BE2C (cell line): ENCODE data around the gene ANKS4B.

Source experiments
- DNase-seq: peaks from one replicate; pipeline ENCODE4 v3.0.0-alpha.2; 2020
- H3K27me3 ChIP-seq: fragments of 250-450 bp; sonication (Bioruptor Pico); 2 replicates; pipeline ENCODE4 v1.5.1; 2020; ENCODE audit warnings: mild to moderate bottlenecking
- H3K36me3 ChIP-seq: fragments of 250-450 bp; sonication (Bioruptor Pico); 2 replicates; pipeline ENCODE4 v1.5.1; 2020; ENCODE audit warnings: mild to moderate bottlenecking
- H3K4me1 ChIP-seq: fragments of 250-450 bp; sonication (Bioruptor Pico); 2 replicates; pipeline ENCODE4 v1.5.1; 2020
- H3K4me3 ChIP-seq: 2 replicates; pipeline ENCODE4 v1.5.1; 2011; ENCODE audit warnings: low read depth, low read length
- H3K9me3 ChIP-seq: fragments of 250-450 bp; sonication (Bioruptor Pico); 2 replicates; pipeline ENCODE4 v1.5.1; 2020
- CTCF ChIP-seq: IDR thresholded peaks from 2 replicates; pipeline ENCODE4 v1.5.1; 2012; ENCODE audit warnings: mild to moderate bottlenecking, low read depth, low read length

ANKS4B gene

GRCh38 chr16:21277045-21277926, 43.8 kb downstream of the ANKS4B start:
- Histone ChIP-seq H3K4me1 (no peaks in the 10 kb centered on the region), H3K36me3 (no peaks in the 10 kb centered on the region), H3K4me3 (no peak overlapping the region), H3K27me3 (peaks cover 32% of the 10 kb centered on the region), H3K9me3 (no peaks in the 10 kb centered on the region)
- DNase-seq = no peak
- TF ChIP-seq CTCF = no peak

- H3K27me3 ChIP-seq = peaks cover 37% of the 10 kb centered on the region
- no peaks in the 10 kb centered on the region for H3K36me3 ChIP-seq
- H3K4me1 ChIP-seq = no peaks in the 10 kb centered on the region
- no peak within 1 kb of the TSS for H3K4me3 ChIP-seq
- peak; percentile 55 for DNase-seq
- H3K9me3 ChIP-seq = no peaks in the 10 kb centered on the region
- peak; percentile 58 for TF ChIP-seq CTCF
Measured at GRCh38 chr16:21277927-21278706, 44.6 kb downstream of the ANKS4B start, which contains the start of gene CRYM. TSS of gene CRYM (minus strand) at chr16:21278290. CDS start at chr16:21278251, 39 bp downstream.

- peaks cover 50% of the 10 kb centered on the region for H3K27me3 ChIP-seq
- H3K36me3 ChIP-seq = no peaks in the 10 kb centered on the region
- H3K4me3 ChIP-seq = no peak overlapping the region
- no peaks in the 10 kb centered on the region; the same call in 1 of the 2 replicates for H3K9me3 ChIP-seq
- H3K4me1 ChIP-seq = no peaks in the 10 kb centered on the region
- TF ChIP-seq CTCF = no peak
- DNase-seq = no peak
Measured at GRCh38 chr16:21279501-21279900, 46.0 kb downstream of the ANKS4B start.

- Histone ChIP-seq H3K36me3 (no peaks in the 10 kb centered on the region), H3K9me3 (no peaks in the 10 kb centered on the region; the same call in 1 of the 2 replicates), H3K27me3 (peaks cover 56% of the 10 kb centered on the region), H3K4me1 (no peaks in the 10 kb centered on the region), H3K4me3 (no peak overlapping the region)
- no peak for TF ChIP-seq CTCF
- no peak for DNase-seq
Measured at GRCh38 chr16:21281698-21282389, 48.3 kb downstream of the ANKS4B start.

- peak; percentile 20 for DNase-seq
- Histone ChIP-seq H3K27me3 (peaks cover 41% of the 10 kb centered on the region), H3K4me3 (no peak overlapping the region), H3K9me3 (no peaks in the 10 kb centered on the region; the same call in 1 of the 2 replicates), H3K4me1 (no peaks in the 10 kb centered on the region), H3K36me3 (no peaks in the 10 kb centered on the region)
- no peak for TF ChIP-seq CTCF
Measured at GRCh38 chr16:21283521-21284289, 50.2 kb downstream of the ANKS4B start.
